Umbilical cord (tissue), 2 donors: ENCODE measurements around the gene USP13. TPM values are rescaled to one million over a fixed set of nuclear protein-coding genes. Genes with fewer than 3 reads are reported as not detected.

Source experiments
- DNase-seq: peaks from one replicate; pipeline ENCODE4 v3.0.0-alpha.2; 2015; ENCODE audit warnings: low spot score
- total RNA-seq: library from RNA; depleted of rRNA; stranded (reverse); fragments of >200 nt; gene quantifications from one replicate; pipeline ENCODE4 v1.2.3, GENCODE V29; 2014; ENCODE audit warnings: low replicate concordance; ENCODE audit not compliant: insufficient read depth

USP13 gene
- total RNA-seq, 1 donor from 2014 or later, result 11.1 TPM

DNA sequence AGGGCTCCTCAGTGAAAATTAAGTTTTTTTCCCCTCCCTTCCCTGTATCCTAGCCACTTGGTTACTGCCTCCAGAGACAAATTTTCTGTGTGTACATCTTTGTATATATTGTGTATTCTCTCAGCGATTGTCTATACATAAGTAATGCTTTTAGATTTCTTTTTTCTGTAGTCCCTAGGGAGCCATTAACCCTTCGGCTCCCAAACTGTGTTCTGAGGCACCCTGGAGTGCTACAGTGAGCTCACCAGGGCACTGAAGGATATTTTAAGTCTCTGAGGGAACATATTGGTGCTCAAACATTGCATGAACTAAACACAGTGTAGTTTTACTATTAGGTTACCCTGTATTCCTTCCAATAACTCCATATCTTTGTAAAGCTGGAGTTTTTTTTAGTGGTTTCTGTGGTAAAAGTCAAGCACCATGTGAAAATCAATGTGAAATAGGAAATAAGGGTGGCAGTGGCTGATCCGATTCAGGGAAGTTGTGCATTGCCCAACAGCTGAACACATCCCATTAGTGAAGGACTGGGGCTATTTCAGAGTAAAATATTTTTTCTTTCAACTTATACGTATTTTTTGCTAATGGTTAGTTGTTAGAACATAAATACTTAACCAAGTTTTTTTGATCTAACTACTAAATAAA lies 43.0 kb downstream of the USP13 start:
- no peak for DNase-seq

DNA sequence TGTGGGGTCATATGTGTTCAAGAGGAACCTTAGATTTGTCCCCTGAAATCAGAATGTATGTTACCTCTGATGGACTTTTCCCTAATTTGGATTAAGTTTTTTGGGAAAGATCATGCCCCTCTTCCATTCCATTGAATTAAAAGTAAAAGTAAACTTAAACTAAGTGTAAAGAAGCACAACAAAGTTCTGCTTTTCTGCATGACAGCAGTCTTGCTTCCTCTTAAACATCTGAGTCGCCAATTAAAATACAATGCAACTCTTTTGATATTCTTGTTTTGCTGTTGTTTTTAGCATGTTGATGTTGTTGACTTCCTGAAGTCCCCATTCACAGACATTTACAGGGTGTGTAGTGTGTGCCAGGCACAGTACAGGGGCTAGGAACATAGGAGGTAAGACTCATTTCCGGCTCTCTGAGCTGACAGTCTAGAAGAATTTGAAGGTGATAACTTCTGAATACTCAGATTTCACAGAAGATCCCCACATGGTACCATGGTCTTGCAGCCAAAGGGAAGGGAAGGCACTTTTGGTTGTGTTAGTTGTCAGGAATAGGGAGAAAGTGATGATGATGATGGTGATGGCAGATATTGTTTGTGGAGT lies 45.0 kb downstream of the USP13 start:
- DNase-seq, result no peak

DNA sequence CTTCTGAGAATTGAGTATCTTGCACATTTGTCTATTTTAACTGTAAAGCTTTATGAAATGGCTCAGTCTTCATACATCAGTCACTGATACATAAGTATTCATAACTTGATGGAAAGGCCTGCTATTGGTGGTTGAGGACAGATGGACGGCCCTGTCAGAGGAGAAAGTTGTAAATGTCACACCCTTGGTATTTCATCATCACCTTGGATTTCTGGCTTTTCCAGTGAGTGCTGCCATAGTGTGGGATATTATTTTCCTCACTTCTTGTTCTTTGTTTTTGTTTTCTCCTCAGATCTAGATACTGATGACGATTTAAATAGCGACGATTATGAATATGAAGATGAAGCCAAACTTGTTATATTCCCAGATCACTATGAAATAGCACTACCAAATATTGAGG lies 47.9 kb downstream of the USP13 start:
- no peak for DNase-seq

DNA sequence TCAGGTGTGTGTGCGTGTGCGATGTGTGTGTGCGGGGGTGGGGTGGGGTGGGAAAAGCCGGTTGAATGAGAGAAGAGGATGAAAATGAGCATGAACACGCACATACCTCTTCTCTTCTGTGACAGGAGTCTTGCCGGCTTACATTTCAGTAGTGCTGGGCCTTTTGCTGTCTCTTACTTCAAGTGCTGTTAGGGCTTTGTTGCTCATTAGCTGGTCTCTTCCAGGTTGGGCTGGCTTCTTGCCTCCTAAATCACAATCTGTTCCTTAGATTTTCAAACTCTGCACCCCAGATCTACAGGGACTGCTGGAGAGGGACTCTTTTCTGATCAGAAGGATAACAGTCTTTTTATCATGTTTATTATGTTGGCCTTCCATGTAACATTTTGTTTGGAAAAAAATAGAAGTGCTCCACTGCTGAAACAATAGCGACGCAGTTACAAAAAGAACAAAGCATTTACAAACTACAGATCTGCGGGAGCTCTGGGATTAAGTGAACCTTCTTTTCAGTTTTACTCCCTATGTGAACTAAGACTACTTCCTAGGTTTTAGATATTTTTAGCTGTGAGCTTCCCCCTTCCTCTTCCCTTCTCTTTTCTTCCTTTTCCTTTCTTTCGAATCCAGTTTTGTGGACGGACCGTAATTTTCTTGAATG lies 48.5 kb downstream of the USP13 start:
- DNase-seq, result no peak

DNA sequence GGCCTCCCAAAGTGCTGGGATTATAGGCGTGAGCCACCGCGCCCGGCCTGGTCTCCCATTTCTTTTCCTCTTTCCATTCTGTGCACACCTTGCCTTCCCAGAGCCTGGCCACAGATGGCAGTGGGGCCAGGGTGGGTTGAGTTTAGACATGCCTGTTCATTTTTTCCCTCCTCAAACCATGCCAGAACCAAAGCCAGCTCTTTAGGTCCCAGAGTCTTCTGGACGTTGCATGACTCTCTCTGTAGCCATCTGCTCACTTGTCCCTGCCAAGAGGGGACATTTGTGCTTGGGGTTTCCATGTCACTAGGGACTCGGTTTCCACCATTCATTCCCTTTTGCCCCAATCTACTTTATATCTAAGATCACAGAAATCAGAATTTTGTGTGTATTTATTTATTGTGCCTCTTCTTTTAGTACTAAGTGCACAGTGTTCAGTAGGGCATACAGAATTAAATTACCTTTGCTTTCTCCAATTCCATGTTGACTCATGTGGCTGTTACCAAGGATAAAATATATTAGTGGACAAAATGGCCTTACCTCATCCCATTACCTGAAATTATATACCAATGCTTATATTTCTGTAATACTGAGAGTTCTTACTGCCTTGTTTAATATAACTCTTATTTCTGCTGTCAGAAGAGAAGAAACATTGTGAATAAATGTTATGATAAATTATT lies 49.6 kb downstream of the USP13 start:
- no peak for DNase-seq

DNA sequence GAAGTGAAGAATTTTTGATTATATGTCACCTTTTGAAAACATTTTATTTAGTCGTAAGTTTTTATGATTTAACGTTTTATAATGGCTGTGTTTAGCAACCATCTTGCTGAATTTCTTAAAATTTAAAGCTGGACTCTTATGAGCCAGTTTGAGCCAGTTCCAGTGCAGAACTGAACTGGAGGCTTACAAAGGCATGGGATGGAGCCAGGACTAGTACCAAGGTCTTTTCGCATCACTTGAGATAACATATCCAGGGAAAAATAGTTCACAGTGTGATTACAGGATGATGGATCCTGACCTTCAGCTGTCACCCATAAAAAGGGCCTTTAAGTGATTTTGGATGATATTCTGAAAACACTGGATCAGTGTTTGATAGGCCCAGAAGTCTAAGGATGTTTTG lies 51.0 kb downstream of the USP13 start:
- DNase-seq, result no peak

DNA sequence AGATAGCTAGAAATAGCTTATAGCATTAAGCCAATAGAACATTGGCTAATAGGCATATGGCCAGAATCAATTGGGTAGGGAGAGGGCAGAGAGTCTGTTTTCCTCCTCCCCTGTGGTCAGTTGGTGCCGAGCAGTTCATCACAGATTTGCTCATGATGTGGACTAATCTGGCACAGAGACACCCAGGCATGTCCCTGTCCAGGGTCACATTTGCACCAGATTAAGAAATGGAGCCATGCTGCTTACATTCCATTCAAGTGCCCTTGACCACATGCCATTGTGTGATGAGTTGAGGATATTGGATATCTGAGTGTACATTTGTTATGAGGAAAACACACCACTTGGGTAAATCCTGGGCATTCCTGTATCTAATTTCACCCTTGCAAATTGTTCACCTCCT lies 53.4 kb downstream of the USP13 start:
- DNase-seq, result no peak

DNA sequence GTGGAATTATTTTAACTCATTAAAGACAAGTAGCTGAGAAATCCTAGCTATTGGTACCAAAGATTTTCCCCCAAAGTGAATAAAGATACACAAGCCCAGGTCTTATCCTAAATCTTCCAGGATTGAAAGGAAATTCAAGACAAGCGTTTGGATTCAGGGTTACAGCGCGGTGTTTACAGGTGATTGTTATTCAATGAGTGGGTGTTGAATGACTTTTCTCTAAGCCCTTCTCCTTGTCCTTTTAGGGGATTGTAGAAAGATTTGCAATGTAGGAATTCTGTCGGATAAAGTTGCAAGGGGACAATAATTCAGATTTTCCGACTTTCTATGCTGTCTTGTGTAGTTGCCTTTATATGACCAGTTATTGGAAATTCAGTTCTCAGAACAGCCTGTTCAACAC lies 57.2 kb downstream of the USP13 start:
- no peak for DNase-seq

DNA sequence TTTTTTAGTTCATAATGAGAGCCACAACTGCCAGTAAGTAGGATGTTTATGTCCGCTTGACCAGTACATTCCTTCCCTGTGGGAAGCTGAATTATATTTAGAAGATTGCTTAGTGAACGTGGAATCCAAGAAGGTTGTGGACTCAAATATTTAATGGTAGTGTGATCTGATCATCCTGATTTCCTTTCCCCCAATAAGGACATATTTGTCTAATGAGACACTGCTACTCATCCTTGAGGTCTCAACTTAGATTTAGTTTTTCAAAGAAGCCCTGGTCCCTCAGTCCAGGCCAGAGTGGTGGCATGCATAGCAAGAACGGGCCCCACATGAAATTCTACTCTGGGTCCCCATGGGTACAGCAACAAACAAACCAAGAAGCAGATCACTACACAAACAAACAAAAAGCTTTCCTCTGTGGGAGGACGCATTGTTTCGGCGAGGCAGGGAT lies 60.8 kb downstream of the USP13 start:
- no peak for DNase-seq

DNA sequence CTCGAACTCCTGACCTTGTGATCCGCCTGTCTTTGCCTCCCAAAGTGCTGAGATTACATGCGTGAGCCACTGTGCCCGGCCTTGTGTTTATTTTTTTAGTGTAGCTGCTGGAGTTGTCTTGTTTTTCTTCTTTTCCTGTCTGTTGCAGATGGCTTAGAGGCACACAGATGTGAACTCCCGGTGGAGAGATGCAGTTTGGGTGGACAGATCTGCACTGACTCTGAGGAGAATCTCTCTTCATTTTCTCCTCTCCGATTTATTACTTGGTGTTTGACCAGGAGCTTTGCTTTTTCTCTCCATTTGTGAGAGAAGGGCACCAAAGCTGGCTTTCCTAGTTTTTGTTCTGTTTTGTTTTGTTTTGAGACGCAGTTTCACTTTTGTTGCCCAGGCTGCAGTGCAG lies 62.7 kb downstream of the USP13 start:
- DNase-seq, result no peak

DNA sequence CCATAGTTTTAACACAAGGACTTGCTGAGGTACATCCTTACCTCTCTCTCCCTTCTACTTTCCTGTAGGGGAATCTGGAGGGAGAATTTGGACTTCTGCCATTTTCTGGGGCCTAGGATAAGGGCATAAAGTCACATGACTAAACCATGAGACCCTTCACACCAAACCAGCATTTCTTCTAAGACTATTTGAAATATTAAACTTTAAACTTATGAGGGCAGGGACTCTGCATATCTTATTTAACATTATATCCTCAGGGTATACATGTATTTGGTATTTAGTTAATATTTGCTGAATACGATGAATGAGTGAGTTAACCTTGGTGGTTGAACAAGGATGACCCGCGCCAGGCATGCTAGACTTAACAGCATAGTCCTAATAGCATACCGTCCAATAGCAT lies 63.4 kb downstream of the USP13 start:
- no peak for DNase-seq

DNA sequence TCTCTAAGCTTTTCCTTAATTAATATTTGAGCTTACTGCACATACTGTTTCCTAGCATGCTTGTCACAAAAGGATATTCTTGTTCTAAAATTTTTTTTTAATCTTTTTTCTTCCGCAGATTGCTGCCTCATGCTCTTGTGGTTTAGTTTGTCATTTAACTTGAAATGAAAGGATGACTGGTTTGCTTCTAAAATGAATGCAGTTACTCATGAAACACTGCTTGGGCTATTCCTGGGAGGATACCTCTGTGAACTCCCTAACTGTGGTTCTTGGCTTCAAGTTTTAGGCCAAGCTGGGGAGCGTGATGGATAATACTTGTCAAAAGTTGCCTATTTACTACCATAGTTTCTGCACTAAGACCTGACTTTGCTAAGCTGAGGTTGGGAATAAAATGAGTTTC lies 64.0 kb downstream of the USP13 start:
- DNase-seq, result no peak

DNA sequence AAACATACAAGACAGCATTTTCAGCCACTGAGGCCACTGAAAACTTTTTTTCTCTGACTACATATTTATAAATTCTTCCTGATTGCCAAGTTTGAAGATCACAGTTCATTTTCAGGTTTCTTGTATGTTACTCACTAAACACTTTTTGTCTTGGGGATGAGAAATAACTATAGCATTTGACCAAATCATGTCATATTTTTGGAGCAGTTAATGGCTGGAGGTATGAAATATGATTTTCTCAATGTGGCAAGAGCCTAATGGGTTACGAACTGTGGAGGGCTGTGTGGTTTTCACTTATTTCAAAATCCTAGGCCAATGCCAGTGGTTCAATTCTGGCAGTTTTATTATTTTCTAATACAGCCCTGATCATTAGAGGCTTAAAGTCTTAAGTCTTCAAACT lies 64.4 kb downstream of the USP13 start:
- no peak for DNase-seq

DNA sequence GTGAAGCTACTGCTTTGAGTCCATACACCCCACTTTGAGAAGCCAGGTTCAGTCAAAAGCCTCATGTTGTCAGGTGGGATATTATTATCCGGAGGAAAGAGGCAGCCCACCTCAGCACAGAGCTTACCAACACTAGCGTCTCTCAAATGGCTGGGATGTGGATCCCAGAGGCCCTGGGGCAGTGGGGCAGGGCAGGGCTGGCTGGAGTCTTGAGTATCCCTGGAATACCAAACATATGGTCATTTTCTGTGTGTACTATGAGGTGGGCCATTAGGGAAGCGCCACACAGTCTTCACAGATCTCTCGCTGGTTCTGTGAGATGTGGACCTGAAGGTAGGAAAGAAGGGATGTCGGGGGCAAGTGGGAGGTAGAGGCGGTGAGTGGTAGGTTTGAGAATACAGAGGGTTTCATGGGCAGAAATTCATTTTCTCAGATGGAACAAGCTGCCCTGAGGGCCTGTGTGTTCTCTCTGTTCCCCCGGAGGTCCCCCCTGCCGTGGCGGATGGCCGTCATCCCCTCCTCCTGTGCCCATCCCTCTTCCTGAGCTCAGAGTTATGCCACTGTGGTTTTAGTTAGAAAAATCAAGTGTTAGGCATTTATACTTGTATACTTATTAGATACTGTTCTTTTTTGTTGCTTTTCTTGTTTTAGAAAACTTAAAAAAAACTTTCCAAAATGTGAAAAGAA lies 66.4 kb downstream of the USP13 start:
- DNase-seq, result no peak

DNA sequence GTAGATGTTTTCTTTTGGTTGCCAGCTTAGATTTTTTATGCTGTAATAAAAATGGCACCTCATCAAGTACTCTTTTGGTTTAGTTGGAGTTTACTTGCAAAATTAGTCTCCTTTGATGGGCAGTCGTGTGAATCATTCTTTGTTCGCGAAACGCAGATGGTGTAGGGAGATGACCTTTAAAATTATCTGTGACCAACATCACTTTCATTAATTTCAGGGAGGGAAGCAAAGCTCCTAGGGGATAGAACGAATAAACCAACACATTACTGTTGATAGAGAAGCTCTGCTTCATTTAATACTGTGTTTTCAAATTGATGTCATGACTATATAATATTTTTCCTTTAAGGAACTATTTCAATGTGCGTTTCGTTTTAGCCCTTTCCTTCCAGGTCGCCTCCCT lies 67.4 kb downstream of the USP13 start:
- DNase-seq, result no peak

DNA sequence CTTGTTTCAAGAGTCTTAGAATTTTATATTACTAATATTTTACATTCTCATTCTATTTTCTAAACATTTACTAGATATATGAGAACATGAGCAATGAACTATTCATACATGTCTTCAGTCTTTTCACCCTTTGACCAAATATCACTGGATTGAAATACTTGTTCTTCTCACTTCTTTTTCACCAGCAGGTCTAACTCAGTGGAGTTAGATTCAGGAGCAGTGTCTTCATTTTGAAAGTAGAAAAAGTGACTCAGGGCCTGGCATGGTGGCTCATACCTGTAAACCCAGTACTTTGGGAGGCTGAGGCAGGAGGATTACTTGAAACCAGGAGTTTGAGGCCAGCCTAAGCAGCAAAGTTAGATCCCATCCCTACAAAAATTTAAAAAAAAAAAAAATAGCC lies 70.8 kb downstream of the USP13 start:
- DNase-seq, result no peak

DNA sequence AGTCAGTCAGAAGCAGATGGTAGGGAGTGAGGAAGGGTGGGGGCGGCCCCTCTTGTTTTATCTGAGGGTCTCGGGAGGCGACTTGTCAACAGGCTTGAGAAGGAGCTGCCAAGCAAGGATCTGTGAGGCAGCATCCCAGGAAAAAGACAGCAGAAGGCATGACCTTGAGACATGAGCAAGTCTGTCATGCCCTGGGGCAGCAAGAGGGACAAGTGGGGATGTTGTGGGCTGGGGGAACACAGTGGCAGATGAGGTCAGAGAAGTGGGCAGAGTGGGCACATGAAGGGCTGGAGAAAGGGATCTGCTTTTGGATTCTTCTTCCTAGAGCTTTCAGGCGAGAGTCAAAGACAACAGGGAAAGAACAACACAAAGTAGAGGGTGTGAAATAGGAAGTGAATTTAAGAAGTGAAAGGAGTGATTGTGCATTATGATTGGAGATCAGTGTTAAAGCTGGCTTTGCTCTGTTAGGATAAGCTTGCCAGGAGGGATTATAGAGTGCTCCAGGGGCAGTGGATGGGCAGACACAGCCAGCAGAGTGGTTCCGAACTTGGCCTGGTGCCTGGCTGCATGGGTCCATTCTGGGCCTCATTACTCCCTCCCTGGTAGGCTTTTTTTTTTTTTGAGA lies 73.3 kb downstream of the USP13 start:
- DNase-seq, result no peak

DNA sequence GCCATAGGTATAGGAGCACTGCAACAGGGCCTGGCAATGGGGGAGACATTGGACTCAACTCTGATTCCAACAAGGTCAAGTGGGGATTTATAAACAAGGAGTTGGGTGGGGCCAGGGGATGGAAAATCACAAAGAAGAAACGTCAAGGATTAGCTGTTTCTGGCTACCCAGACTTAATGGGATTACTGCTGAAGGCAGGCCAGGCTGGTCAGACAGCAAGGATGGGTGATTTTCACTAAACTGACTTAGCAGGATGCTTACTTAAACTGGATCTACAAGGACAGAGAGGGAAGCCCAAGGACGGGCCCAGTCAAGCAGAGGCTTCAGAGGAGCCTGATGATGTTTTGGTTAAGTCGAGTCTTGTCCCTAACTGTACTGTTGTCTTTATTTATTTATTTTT lies 76.2 kb downstream of the USP13 start:
- no peak for DNase-seq

DNA sequence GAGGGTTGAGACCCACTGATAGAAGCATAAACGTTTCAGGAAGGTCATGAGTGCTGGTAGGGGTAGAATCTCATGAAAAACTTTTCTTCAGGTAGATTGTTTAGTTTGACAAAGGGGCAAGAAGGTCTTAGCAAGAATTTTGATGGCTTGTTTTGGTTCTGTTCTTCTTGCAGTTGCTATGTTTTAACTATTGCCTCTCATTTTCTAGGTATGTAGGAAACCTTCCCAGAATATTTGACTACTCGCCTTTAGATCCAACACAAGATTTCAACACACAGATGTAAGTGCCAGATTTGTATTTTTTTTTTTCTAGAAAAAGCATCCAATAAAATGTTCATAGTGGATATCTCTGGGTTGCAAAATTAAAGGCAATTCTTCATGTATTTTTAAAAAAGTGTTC lies 77.1 kb downstream of the USP13 start:
- no peak for DNase-seq

DNA sequence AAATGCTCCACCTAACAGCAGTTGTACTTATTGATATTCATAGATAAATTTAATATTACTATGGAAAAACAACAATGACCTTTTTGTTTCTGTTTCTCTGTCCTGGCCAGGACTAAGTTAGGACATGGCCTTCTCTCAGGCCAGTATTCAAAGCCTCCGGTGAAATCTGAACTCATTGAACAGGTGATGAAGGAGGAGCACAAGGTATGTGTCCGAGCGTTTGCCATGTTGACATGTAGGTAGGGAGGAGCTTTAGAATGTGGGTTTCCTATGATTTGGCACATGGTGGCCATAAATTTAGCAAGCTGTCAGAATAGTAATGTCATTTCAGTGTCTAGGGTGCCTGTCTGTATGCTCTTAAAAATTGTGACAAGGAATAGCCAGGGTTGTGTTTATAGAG lies 77.7 kb downstream of the USP13 start:
- DNase-seq, result no peak

DNA sequence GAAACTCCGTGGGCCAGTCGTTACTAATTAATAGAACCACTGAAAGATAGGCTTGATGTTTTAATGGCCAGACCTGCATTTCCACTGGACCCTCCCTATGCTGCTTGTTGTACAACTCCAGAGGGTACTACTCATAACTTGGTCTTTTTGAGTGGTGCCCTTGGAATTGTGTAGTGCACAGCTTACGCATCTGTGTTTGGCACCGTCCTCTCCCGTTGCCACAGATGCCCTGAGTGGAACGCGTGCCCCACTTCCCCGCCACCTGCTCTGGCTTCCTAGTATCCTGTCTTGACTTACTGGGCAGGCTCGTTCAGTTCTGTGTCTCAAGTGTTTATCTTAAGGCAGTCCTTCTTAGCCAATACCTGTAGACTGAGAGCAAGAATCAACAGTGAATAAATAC lies 78.7 kb downstream of the USP13 start:
- DNase-seq, result no peak
